ENCODE data around the gene SLC22A4. TPM values are rescaled to one million over a fixed set of nuclear protein-coding genes. Genes with fewer than 3 reads are reported as not detected.

SLC22A4 gene
- total and polyA plus RNA-seq, 2 of the 8 experiments (the other 6 are each of a cell fraction or from before 2014, with no cell fraction given) = 0.45 to 0.60 TPM

GRCh38 chr5:132327252-132327955 is 33.2 kb downstream of the SLC22A4 start:
- no peak overlapping the region for H2AK5ac ChIP-seq (ENCODE audit: low read depth, low read length)
- no peaks in the 10 kb centered on the region for H3K79me1 ChIP-seq (ENCODE audit: low read depth, low read length)
- no peaks in the 10 kb centered on the region for H3K23me2 ChIP-seq (ENCODE audit: low read depth, low read length)
- H3K14ac ChIP-seq (ENCODE audit: insufficient read length) = no peak overlapping the region
- H2BK20ac ChIP-seq (ENCODE audit: low read length) = no peak overlapping the region
- H4K20me1 ChIP-seq (replicated peaks in 1 of 2; ENCODE audit: control insufficient read depth in 1 of 2, insufficient read depth in 2 of 2, low read length in 2 of 2) = no peaks in the 10 kb centered on the region
- peaks cover 3 to 5% (median 4%) of the 10 kb centered on the region in 4 experiments; a peak in 5 of 7 replicates for H3K4me1 ChIP-seq (replicated peaks in 1 of 4; ENCODE audit: control insufficient read depth in 3 of 4, insufficient read depth in 4 of 4, low read length in 3 of 4)
- no peak overlapping the region for H2AFZ ChIP-seq (ENCODE audit: low read length)
- H3K9me3 ChIP-seq (ENCODE audit: insufficient read depth in 2 of 2, low read depth in 1 of 2, low read length in 1 of 2) = no peaks in the 10 kb centered on the region
- H3K23ac ChIP-seq (ENCODE audit: insufficient read length) = no peak overlapping the region
- H3K27ac ChIP-seq (ENCODE audit: low read depth, low read length) = no peak overlapping the region
- no peaks in the 10 kb centered on the region for H3K79me2 ChIP-seq (ENCODE audit: control insufficient read depth in 1 of 2, insufficient read depth in 2 of 2, low read length in 2 of 2)
- H4K91ac ChIP-seq (replicated peaks; ENCODE audit: insufficient read length, low read length) = no peak overlapping the region
- no peak overlapping the region for H4K8ac ChIP-seq (ENCODE audit: extremely low read depth, insufficient read depth, low read length)
- no peak overlapping the region for H2BK15ac ChIP-seq (ENCODE audit: low read length)
- 88% methylated on average over 2 of the region's 2 CpGs; no CpG with 5 or more reads in 1 of the 2 experiments for WGBS, 2 experiments (ENCODE audit: extremely low coverage in 1 of 2, insufficient coverage in 1 of 2, insufficient read length in 1 of 2, insufficient replicate concordance in 2 of 2, low coverage in 1 of 2, low lambda C conversion rate in 2 of 2, missing lambda C conversion rate in 1 of 2)
- H2BK12ac ChIP-seq (ENCODE audit: low read depth, low read length) = no peak overlapping the region
- no peaks in the 10 kb centered on the region for H3K36me3 ChIP-seq (ENCODE audit: control insufficient read depth in 2 of 4, insufficient read depth in 4 of 4, low read length in 3 of 4)
- no peaks in the 10 kb centered on the region for H3K27me3 ChIP-seq (replicated peaks in 1 of 4; ENCODE audit: control insufficient read depth in 3 of 4, extremely low read depth in 1 of 4, insufficient read depth in 3 of 4, low read length in 3 of 4)
- H3K9ac ChIP-seq (replicated peaks in 1 of 4; ENCODE audit: extremely low read depth in 1 of 4, low read depth in 3 of 4, low read length in 3 of 4) = no peak overlapping the region
- no peak overlapping the region for H3K4me2 ChIP-seq (ENCODE audit: insufficient read depth in 1 of 2, low read depth in 2 of 2, low read length in 2 of 2)
- no peak overlapping the region for H3K4ac ChIP-seq (replicated peaks; ENCODE audit: insufficient read length, low read depth, low read length)
- no peak overlapping the region for H3K18ac ChIP-seq (ENCODE audit: extremely low read depth, low read length)
- no peak for FAIRE-seq
- no peak overlapping the region for H2BK5ac ChIP-seq (ENCODE audit: low read depth, low read length)
- CTCF ChIA-PET (ENCODE audit: partially characterized antibody) = interaction anchor here (1.2 to 2.3 kb wide), 6 partner anchors 13 to 174 kb away, joined by 3 to 7 read pairs (median 4); partner anchors contain the start of gene SLC22A4
- no peak for DNase-seq (ENCODE audit: low read depth in 1 of 2, low spot score in 2 of 2)
- H4K5ac ChIP-seq (ENCODE audit: insufficient read length, low read depth, low read length) = no peak overlapping the region
- H3K4me3 ChIP-seq (ENCODE audit: extremely low read depth in 1 of 4, insufficient read depth in 2 of 4, low read depth in 3 of 4, low read length in 4 of 4) = no peak overlapping the region
- POLR2A ChIA-PET (ENCODE audit: partially characterized antibody) = interaction anchor here (1.3 kb wide), 1 partner anchor 33 kb away, joined by 3 read pairs; the partner anchor contains the start of gene SLC22A4
- H3K56ac ChIP-seq (replicated peaks; ENCODE audit: insufficient read length, low read depth, low read length) = no peak overlapping the region
- no peak overlapping the region for H2BK120ac ChIP-seq (replicated peaks; ENCODE audit: low read depth, low read length)
- TF ChIP-seq SIRT6 (IDR thresholded peaks at IDR 0.05; ENCODE audit: low read length) (no peak), BCL11A (IDR thresholded peaks at IDR 0.05; ENCODE audit: low read depth in 2 of 2, low read length in 2 of 2) (no peak), CTCF (IDR thresholded peaks at IDR 0.05; ENCODE audit: control extremely low read depth in 1 of 3, insufficient read depth in 1 of 3, low read depth in 1 of 3, low read length in 3 of 3) (no peak), TAF7 (optimal IDR thresholded peaks at IDR 0.05; ENCODE audit: borderline replicate concordance, low read depth, low read length) (no peak), YY1 (IDR thresholded peaks at IDR 0.05; ENCODE audit: low read depth, low read length) (no peak), CTBP2 (IDR thresholded peaks at IDR 0.05; ENCODE audit: borderline replicate concordance, insufficient read depth, insufficient read length, low read length) (no peak), POLR2A (IDR thresholded peaks at IDR 0.05; ENCODE audit: control extremely low read depth in 1 of 2, low read depth in 2 of 2, low read length in 2 of 2) (no peak), TCF12 (IDR thresholded peaks at IDR 0.05; ENCODE audit: low read depth, low read length) (no peak), GTF2F1 (IDR thresholded peaks at IDR 0.05; ENCODE audit: borderline replicate concordance, low read depth, low read length) (no peak), CHD2 (IDR thresholded peaks at IDR 0.05; ENCODE audit: low read length) (no peak), NANOG (IDR thresholded peaks at IDR 0.05; ENCODE audit: insufficient read depth, low read depth, low read length, poor library complexity, severe bottlenecking) (no peak)

Measured in H1 (cell line).